Uterus (tissue), 4 donors: ENCODE measurements around the gene ARHGAP42. TPM values are rescaled to one million over a fixed set of nuclear protein-coding genes. Genes with fewer than 3 reads are reported as not detected.

ENCODE experiments used
- DNase-seq, 2 donors: peaks; one replicate each; pipeline ENCODE4 v3.0.0-alpha.2; 2019 to 2020
- H3K27ac ChIP-seq, 2 donors: fragments of 200-600 bp; sonication (generic); 1 replicate in 1 of 2; 2 replicates in 1 of 2; pipeline ENCODE4 v1.5.1; 2016 to 2018
- H3K27me3 ChIP-seq, 2 donors: fragments of 200-600 bp; sonication (generic); one replicate each; pipeline ENCODE4 v1.5.1; 2018 to 2019; ENCODE audit warnings: control low read depth in 1 of 2
- H3K36me3 ChIP-seq, 2 donors: fragments of 200-600 bp; sonication (generic); one replicate each; pipeline ENCODE4 v1.5.1; 2019; ENCODE audit warnings: control low read depth in 1 of 2
- H3K4me1 ChIP-seq, 2 donors: fragments of 200-600 bp; sonication (generic); one replicate each; pipeline ENCODE4 v1.5.1; 2018 to 2019; ENCODE audit warnings: control low read depth in 1 of 2
- H3K4me3 ChIP-seq, 2 donors: fragments of 200-600 bp; sonication (generic); 1 replicate in 1 of 2; 2 replicates in 1 of 2; pipeline ENCODE4 v1.5.1; 2018 to 2019; ENCODE audit warnings: mild to moderate bottlenecking in 1 of 2
- H3K9me3 ChIP-seq, 2 donors: fragments of 200-600 bp; sonication (generic); one replicate each; pipeline ENCODE4 v1.5.1; 2019; ENCODE audit warnings: control low read depth in 1 of 2
- CTCF ChIP-seq, 4 experiments: fragments of 200-600 bp in 2 of 4; fragments of 450-650 bp in 2 of 4; sonication (generic) in 2 of 4; IDR thresholded peaks; one replicate each; pipeline ENCODE4 v1.5.1; 2016 to 2019; ENCODE audit warnings: antibody characterized with exemption in 4 of 4, mild to moderate bottlenecking in 2 of 4, moderate library complexity in 1 of 4
- POLR2A ChIP-seq, 2 donors: fragments of 450-650 bp; IDR thresholded peaks; one replicate each; pipeline ENCODE4 v1.6.1; 2016; ENCODE audit warnings: antibody characterized with exemption in 2 of 2, mild to moderate bottlenecking in 1 of 2, moderate library complexity in 1 of 2
- intact Hi-C: fragments of 100-400 bp; cut with DNase I; formaldehyde crosslinking; loops from one replicate; pipeline ENCODE4 v1.15.1; 2023; ENCODE audit warnings: low total_unique reads
- total RNA-seq, 4 donors: library from RNA; depleted of rRNA in 3 of 4; stranded (reverse); fragments of >200 nt in 3 of 4; gene quantifications; one replicate each; pipeline versions ENCODE4 v1.1.0 to v1.2.4, GENCODE V29; 2014 to 2023
- donor health status: DM: yes; HTN: yes; CAD: no.

ARHGAP42 gene
- total RNA-seq, 4 donors from 2014 or later: 10.2 to 51.6 (median 21.1) TPM

GRCh38 chr11:100994966-100995365, 307.9 kb downstream of the ARHGAP42 start:
- Histone ChIP-seq H3K36me3 (no peaks in the 10 kb centered on the region), H3K4me3 (no peak overlapping the region), H3K9me3 (no peaks in the 10 kb centered on the region), H3K4me1 (no peaks in the 10 kb centered on the region), H3K27ac (no peak overlapping the region), H3K27me3 (no peaks in the 10 kb centered on the region)
- DNase-seq: no peak
- TF ChIP-seq POLR2A (IDR thresholded peaks at IDR 0.05) (no peak), CTCF (IDR thresholded peaks at IDR 0.05) (no peak)
- intact Hi-C loops: no loop called here

GRCh38 chr11:100999756-101000155, 312.7 kb downstream of the ARHGAP42 start:
- intact Hi-C loops: no loop called here

GRCh38 chr11:101003468-101003867, 316.4 kb downstream of the ARHGAP42 start:
- H3K4me3 ChIP-seq: no peak overlapping the region
- intact Hi-C loops: no loop called here
- no peaks in the 10 kb centered on the region for H3K9me3 ChIP-seq
- H3K36me3 ChIP-seq: no peaks in the 10 kb centered on the region
- no peak for TF ChIP-seq CTCF (IDR thresholded peaks at IDR 0.05)
- no peak for TF ChIP-seq POLR2A (IDR thresholded peaks at IDR 0.05)
- H3K4me1 ChIP-seq: no peaks in the 10 kb centered on the region
- DNase-seq: no peak
- H3K27ac ChIP-seq: no peak overlapping the region
- H3K27me3 ChIP-seq: no peaks in the 10 kb centered on the region

More at GRCh38 chr11:100999756-101000155, 312.7 kb downstream of the ARHGAP42 start:
- DNase-seq: no peak
- Histone ChIP-seq H3K4me1 (no peaks in the 10 kb centered on the region), H3K27me3 (no peaks in the 10 kb centered on the region), H3K9me3 (no peaks in the 10 kb centered on the region), H3K27ac (no peak overlapping the region), H3K4me3 (no peak overlapping the region), H3K36me3 (no peaks in the 10 kb centered on the region)
- no peak for TF ChIP-seq POLR2A (IDR thresholded peaks at IDR 0.05)

GRCh38 chr11:101008961-101009689, 322.0 kb downstream of the ARHGAP42 start:
- TF ChIP-seq CTCF (IDR thresholded peaks at IDR 0.05) (no peak), POLR2A (IDR thresholded peaks at IDR 0.05) (no peak)
- intact Hi-C loops: no loop called here

GRCh38 chr11:101009690-101010055, 322.6 kb downstream of the ARHGAP42 start:
- DNase-seq: no peak
- TF ChIP-seq POLR2A (IDR thresholded peaks at IDR 0.05) (no peak), CTCF (IDR thresholded peaks at IDR 0.05) (no peak)
- no peaks in the 10 kb centered on the region for H3K27me3 ChIP-seq
- no peak overlapping the region for H3K27ac ChIP-seq
- intact Hi-C loops: no loop called here
- no peaks in the 10 kb centered on the region for H3K9me3 ChIP-seq
- no peaks in the 10 kb centered on the region for H3K4me1 ChIP-seq
- no peaks in the 10 kb centered on the region for H3K36me3 ChIP-seq
- no peak overlapping the region for H3K4me3 ChIP-seq

More at GRCh38 chr11:101008961-101009689, 322.0 kb downstream of the ARHGAP42 start:
- DNase-seq: no peak
- Histone ChIP-seq H3K27me3 (no peaks in the 10 kb centered on the region), H3K4me1 (no peaks in the 10 kb centered on the region), H3K9me3 (no peaks in the 10 kb centered on the region), H3K36me3 (no peaks in the 10 kb centered on the region), H3K27ac (no peak overlapping the region), H3K4me3 (no peak overlapping the region)
